ENCODE data around the gene PLCB4.
"Not testable (repeated sequence)": the region's sequence is repeated elsewhere in the genome, so short reads cannot be mapped to it uniquely, and the experiment has no call there.

The PLCB4 gene

DNA sequence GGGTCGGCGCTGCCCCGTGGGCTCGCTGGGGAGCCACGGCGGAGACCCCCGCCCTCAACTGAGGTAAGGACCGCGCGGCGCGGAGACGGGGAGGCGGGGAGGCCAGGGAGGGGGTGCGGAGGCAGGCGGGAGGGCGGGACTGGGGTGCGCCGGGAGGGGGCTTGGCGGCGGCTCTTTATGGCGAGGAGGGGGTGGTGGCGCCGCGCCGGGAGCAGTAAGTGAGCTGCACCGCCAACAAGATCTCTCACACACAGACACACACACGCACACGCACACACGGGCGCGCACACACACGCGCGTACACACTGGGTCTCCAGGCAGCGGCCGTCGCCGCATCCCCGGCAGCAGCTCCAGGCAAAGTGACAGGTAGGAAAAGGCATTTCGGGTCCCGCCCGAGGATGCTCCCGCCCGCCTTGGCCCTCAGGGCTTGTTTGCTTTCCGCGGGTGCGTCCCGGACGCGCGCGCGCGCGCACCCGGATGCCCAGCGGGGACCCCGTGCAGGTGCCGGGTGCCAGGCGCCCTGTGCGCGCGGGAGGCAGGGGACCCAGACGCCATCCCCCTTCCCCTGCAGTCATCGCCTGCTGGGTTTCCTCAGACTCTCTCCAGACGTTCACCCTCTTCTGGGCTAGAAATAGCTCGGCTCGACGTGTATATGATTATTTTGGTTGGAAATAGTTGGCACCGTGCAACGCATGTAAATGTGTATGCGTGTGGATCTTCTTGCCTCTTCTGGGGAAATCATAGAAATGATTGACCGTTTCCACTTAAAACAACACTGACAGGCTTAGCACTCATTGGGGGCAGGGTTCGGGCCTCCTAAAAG is at the start of gene PLCB4:
PLCB4 (plus strand) TSS at position 247 of the 823 bp plus-strand sequence. CDS start 238,728 bp downstream, outside the sequence.
- no peak for DNase-seq

GRCh38 chr20:9019833-9020232 is 49.1 kb upstream of the PLCB4 start:
- DNase-seq = no peak

DNA sequence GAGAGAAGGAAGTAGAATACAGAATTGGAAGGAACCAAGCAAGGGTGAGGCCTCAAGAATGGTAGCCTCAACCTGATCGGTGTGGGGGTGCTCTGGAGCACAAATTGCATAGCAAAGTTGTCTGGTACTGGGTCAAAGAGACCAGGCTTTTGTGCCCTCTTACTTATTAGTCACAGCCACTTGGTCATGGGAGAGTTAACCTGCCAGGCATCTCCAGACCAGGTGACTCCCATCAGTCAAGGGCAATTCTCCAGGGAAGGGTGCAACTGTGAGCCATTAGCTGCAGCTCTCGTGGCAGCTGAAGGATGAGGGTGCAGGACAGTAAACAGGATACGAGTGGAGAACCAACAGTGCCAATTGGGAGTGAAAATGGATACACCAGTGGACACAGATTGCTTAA is 47.7 kb upstream of the PLCB4 start:
- DNase-seq = no peak

GRCh38 chr20:9021699-9022098 is 47.2 kb upstream of the PLCB4 start:
- DNase-seq = no peak

- no peak for DNase-seq
These were observed 46.5 kb upstream of the PLCB4 start for GRCh38 chr20:9022376-9022775.

- DNase-seq = no peak
These were observed 44.3 kb upstream of the PLCB4 start for GRCh38 chr20:9024606-9025005.

DNA sequence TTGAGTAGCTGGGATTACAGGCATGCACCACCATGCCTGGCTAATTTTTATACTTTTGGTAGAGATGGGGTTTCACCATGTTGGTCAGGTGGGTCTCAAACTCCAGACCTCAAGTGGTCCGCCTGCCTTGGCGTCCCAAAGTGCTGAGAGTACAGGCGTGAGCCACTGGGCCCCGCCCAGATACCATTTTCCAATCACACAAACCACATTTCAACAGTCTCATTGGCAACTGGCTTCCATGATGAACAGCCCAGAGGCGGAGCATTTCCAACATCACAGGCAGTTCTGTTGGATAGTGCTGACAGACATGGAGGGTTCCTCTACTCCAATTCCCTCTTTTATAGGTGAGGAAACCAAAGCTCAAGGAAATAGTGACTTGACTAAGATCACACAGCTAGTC is 43.9 kb upstream of the PLCB4 start:
- no peak for DNase-seq

DNA sequence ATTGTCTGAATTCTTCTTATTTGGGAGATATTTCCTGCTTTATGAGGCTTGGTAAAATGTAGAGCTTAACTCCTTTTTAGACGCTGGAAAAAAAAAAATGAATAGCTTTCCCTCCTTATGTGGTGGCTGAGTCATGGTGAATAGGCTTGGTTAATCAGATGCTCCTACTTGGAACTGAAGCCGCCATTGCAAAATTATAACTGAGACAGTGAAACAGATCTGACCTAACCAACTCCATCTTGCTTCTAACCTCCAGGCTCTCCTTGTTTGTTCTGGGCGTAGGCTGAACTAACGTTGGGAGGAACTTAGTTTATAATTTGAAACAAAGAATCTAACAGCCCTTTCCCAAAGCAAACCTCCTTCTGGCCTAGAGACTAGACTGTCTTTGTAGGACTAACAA is 43.2 kb upstream of the PLCB4 start:
- DNase-seq = no peak

GRCh38 chr20:9027626-9028025 is 41.3 kb upstream of the PLCB4 start:
- DNase-seq = no peak

- no peak for DNase-seq
These were observed 40.5 kb upstream of the PLCB4 start for GRCh38 chr20:9028419-9028818.

DNA sequence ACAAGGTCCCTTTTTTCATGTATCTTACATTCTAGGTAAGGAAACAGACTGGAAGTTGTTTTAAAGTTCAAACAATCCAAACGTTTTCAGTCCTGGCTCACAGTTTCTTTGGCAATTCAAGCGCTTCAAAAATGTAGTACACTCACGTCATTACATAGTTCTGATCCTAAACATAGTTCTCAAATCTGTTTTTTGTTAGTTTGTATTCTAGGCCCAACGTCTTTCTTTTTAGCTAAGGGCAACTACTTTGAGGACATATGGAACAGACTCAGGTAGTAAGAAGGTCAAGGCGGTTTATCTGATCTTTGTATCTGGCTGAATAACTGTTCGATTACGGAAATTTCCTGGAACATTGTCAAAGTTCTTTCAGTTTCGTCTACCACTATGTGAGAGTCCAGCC is 36.9 kb upstream of the PLCB4 start:
- no peak for DNase-seq

GRCh38 chr20:9032758-9033157 is 36.1 kb upstream of the PLCB4 start:
- DNase-seq = no peak

DNA sequence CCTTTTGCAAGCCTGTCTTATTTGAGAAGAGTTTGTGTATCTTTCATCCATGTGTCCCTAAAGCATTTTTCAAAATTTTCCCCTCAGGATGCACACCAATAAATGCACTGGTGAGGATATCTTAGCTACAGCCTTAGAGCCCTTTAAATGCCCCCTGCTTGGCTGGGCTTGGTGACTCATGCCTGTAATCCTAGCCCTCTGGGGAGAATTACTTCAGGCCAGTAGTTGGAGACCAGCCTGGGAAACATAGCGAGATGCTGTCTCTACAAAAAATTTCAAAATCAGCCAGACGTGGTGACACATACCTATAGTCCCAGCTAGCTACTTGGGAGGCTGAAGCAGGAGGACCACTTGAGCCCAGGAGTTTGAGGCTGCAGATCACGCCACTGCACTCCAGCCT is 33.8 kb upstream of the PLCB4 start:
- DNase-seq = no peak

DNA sequence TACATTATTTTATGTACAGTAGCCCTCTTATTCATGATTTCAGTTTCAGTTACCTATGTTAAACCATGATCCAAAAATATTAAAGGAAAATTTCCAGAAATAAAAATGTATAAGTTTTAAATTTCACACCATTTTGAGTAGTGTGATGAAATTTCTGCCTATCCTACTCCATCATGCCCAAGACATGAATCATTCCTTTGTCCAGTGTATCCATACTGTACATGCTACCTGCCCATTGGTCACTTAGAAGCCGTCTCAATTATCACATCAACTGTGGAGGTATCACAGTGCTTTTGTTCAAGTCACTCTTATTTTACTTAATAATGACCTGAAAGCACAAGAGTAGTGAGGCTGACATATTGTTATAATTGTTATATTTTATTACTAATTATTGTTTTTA is 32.3 kb upstream of the PLCB4 start:
- no peak for DNase-seq

DNA sequence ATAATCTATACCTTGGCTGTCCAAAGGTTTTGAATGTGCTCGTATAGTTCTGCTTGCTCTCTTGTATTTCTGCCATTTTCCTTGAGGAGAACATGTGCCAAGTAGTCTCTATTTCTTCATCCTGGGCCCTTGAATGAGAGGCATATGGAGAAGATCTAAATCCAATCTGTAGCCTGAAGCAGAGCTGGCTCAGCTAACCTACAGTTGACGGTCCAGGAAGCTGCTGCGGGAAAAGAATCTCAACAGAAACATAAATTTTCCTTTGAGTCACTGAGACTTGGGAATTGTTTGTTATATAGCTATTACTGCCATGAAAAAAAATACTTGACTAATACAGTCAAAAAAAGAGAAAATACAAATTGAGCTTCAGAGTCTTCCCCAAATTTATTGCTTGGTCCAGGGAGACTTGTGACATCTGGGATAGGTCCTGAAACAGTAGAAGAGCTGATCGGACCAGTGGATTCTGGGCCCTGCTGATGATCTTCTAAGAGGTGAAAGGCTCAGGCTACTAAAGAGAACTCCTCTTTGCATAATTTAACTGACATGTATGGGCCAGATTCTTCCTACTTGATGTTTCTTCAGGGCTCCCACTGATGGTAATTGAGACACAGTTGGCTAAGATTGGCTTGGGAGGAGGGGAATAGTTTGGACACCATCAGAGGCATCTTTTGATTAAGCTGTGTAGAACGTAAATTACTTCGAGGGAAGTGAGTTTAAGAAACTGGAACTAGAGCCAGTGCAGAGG is 29.9 kb upstream of the PLCB4 start:
- no peak for DNase-seq

GRCh38 chr20:9040863-9041524 is 27.9 kb upstream of the PLCB4 start:
- no peak for DNase-seq

DNA sequence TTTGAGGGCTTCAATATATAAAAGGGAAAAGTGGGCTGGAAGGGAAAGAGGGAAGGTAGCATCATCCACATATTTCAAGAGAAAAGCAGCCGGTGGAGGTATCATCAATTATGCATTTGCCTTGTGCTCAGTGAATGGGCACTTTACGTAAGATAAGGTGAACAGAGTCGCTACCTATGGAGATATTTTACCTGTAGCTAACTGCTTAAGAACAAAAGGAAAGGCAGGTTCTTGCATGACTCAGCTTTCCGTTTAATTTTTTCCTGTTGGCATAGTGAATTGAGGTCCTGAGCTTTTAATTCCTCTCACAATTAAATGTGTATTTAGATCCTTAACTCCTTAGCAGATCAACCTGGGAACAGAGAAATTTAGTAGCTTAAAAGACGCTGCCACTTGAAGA is 25.5 kb upstream of the PLCB4 start:
- DNase-seq = no peak

GRCh38 chr20:9047928-9048327 is 21.0 kb upstream of the PLCB4 start:
- not testable (repeated sequence) for DNase-seq

DNA sequence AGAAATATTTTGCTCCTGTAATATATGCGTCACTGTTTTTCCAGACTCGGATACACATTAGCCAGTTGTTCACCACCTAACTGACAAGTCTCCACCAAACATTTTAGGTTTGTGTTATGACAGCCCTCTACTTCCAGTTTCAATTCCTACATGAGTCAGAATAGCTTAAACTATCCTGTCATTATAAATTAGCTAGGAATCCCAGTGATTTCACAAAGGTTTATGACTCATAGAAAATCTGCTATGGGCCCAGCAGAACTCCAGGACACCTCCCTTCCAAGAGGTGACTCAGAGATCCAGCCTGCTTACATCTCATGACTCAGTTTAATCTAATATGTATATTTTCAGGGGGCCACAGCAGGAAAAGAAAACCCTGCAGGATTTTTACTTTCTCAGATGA is 17.4 kb upstream of the PLCB4 start:
- no peak for DNase-seq

GRCh38 chr20:9052136-9052535 is 16.8 kb upstream of the PLCB4 start:
- DNase-seq = no peak

DNA sequence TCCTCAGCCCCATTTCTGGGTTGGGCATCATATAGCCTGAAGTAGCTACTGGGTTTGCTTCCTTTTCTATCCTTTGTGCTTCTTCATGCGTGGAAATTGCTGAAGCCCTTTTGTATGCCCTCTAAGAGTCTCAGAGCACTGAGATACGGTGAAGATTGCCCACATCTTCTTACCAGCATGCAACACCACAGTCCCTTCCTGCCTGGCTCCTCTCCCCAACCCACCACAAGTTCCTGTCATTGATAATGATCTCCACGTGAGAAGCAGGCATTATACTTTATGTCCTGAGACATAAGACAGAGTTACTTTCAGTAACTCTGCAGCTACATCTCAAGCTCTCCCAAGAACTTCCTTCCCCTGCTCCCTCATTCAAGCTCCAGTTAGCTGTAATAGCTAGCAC is 15.8 kb upstream of the PLCB4 start:
- DNase-seq = no peak

GRCh38 chr20:9054176-9054575 is 14.7 kb upstream of the PLCB4 start:
- DNase-seq = no peak

DNA sequence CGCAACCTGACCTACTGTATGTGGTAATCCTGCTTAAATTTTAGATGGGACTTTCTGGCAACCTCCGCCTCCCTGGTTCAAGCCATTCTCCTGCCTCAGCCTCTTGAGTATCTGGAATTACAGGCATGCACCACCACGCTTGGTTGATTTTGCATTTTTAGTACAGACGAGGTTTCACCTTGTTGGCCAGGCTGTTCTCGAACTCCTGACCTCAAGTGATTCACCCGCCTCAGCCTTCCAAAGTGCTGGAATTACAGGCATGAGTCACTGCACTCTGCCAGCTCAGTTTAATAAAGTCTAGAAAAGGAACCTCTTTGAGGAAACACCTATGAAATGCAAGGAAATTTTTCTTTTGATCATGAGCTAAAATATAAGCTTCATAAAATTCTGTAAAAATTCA is 9.0 kb upstream of the PLCB4 start:
- DNase-seq = no peak

- no peak for DNase-seq
These were observed 7.5 kb upstream of the PLCB4 start for GRCh38 chr20:9061434-9061833.
